CD14-positive monocyte (primary cell): ENCODE measurements around the gene RAB11FIP4. TPM values are rescaled to one million over a fixed set of nuclear protein-coding genes. Genes with fewer than 3 reads are reported as not detected.

Experiments
- DNase-seq, 3 donors: peaks; one replicate each; pipeline ENCODE4 v3.0.0-alpha.2; 2011 to 2022
- H2AFZ ChIP-seq: 2 replicates; pipeline ENCODE4 v1.6.0; 2012; ENCODE audit warnings: mild to moderate bottlenecking, low read depth, low read length, inconsistent platforms; ENCODE audit not compliant: insufficient read depth, poor library complexity, severe bottlenecking
- H3K27ac ChIP-seq, 2 donors: 1 replicate in 1 of 2; 2 replicates in 1 of 2; pipeline ENCODE4 v1.5.1; 2012 to 2013; ENCODE audit warnings: low read length in 2 of 2, control low read depth in 1 of 2, inconsistent platforms in 1 of 2, low read depth in 1 of 2, mild to moderate bottlenecking in 1 of 2
- H3K27me3 ChIP-seq, 2 donors: one replicate each; pipeline versions ENCODE4 v1.6.0 to v1.6.1; 2011 to 2013; ENCODE audit warnings: low read length in 2 of 2; ENCODE audit not compliant: control insufficient read depth in 2 of 2, insufficient read depth in 2 of 2
- H3K36me3 ChIP-seq, 2 donors: replicated peaks in 1 of 2; 1 replicate in 1 of 2; 2 replicates in 1 of 2; pipeline versions ENCODE4 v1.5.1 to v1.6.1; 2012 to 2013; ENCODE audit warnings: low read length in 2 of 2, control low read depth in 1 of 2, inconsistent platforms in 1 of 2, mild to moderate bottlenecking in 1 of 2; ENCODE audit not compliant: insufficient read depth in 2 of 2, control insufficient read depth in 1 of 2
- H3K4me1 ChIP-seq, 2 donors: 1 replicate in 1 of 2; 2 replicates in 1 of 2; pipeline versions ENCODE4 v1.5.1 to v1.6.1; 2012 to 2013; ENCODE audit warnings: low read length in 2 of 2, control low read depth in 1 of 2, inconsistent platforms in 1 of 2, mild to moderate bottlenecking in 1 of 2, moderate library complexity in 1 of 2; ENCODE audit not compliant: insufficient read depth in 2 of 2, control insufficient read depth in 1 of 2
- H3K4me2 ChIP-seq: replicated peaks from 2 replicates; pipeline ENCODE3; 2012; ENCODE audit warnings: low read length, moderate library complexity, mild to moderate bottlenecking; ENCODE audit not compliant: poor library complexity, severe bottlenecking; ENCODE audit errors: extremely low read depth
- H3K4me3 ChIP-seq, 3 experiments: fragments of 200-600 bp in 1 of 3; sonication (generic) in 1 of 3; replicated peaks in 1 of 3; 1 replicate in 2 of 3; 2 replicates in 1 of 3; pipeline ENCODE4 v1.5.1; 2011 to 2013; ENCODE audit warnings: low read length in 3 of 3, mild to moderate bottlenecking in 3 of 3, control low read depth in 2 of 3, low read depth in 2 of 3, inconsistent platforms in 1 of 3, moderate library complexity in 1 of 3
- H3K79me2 ChIP-seq: 2 replicates; pipeline ENCODE4 v1.6.0; 2012; ENCODE audit warnings: mild to moderate bottlenecking, control low read depth, inconsistent platforms, low read length, moderate library complexity; ENCODE audit not compliant: insufficient read depth
- H3K9ac ChIP-seq: 2 replicates; pipeline ENCODE4 v1.6.0; 2017; ENCODE audit warnings: low read length, mild to moderate bottlenecking; ENCODE audit not compliant: insufficient read depth, poor library complexity, severe bottlenecking
- H3K9me3 ChIP-seq, 2 donors: replicated peaks in 1 of 2; 1 replicate in 1 of 2; 2 replicates in 1 of 2; pipeline versions ENCODE4 v1.5.1 to v1.6.1; 2012 to 2013; ENCODE audit warnings: low read length in 2 of 2, control low read depth in 1 of 2; ENCODE audit not compliant: control insufficient read depth in 1 of 2, insufficient read depth in 1 of 2
- H4K20me1 ChIP-seq: 2 replicates; pipeline ENCODE4 v1.6.0; 2012; ENCODE audit warnings: mild to moderate bottlenecking, low read length, control low read depth, moderate library complexity; ENCODE audit not compliant: insufficient read depth
- H3K27ac Mint-ChIP-seq, 7 donors: one replicate each; pipeline ENCODE4 v1.8.0; 2020; ENCODE audit warnings: mild to moderate bottlenecking in 7 of 7, mixed read lengths in 7 of 7, moderate library complexity in 6 of 7, inconsistent platforms in 2 of 7
- H3K27me3 Mint-ChIP-seq, 3 donors: one replicate each; pipeline ENCODE4 v1.8.0; 2021 to 2022; ENCODE audit warnings: low read depth in 3 of 3, mild to moderate bottlenecking in 3 of 3, mixed read lengths in 3 of 3, moderate library complexity in 3 of 3, inconsistent platforms in 1 of 3
- H3K36me3 Mint-ChIP-seq, 2 donors: one replicate each; pipeline ENCODE4 v1.8.0; 2020; ENCODE audit warnings: mixed read lengths in 2 of 2, inconsistent platforms in 1 of 2, mild to moderate bottlenecking in 1 of 2
- H3K4me1 Mint-ChIP-seq: one replicate; pipeline ENCODE4 v1.8.0; 2020; ENCODE audit warnings: mild to moderate bottlenecking, mixed read lengths
- H3K4me3 Mint-ChIP-seq, 2 donors: one replicate each; pipeline ENCODE4 v1.8.0; 2020; ENCODE audit warnings: mild to moderate bottlenecking in 2 of 2, mixed read lengths in 2 of 2, moderate library complexity in 1 of 2
- H3K9me3 Mint-ChIP-seq, 7 donors: one replicate each; pipeline ENCODE4 v1.8.0; 2020 to 2022; ENCODE audit warnings: mixed read lengths in 7 of 7, mild to moderate bottlenecking in 6 of 7, moderate library complexity in 6 of 7, inconsistent platforms in 2 of 7
- CTCF ChIP-seq: fragments of 200-600 bp; IDR thresholded peaks from one replicate; pipeline ENCODE4 v1.8.0; 2022; ENCODE audit warnings: antibody characterized with exemption, mild to moderate bottlenecking
- WGBS: methylation state at CpG from one replicate; pipeline ENCODE4 v1.1.5; 2013; ENCODE audit warnings: missing lambda C conversion rate; ENCODE audit not compliant: insufficient coverage; 5-methylcytosine and 5-hydroxymethylcytosine counted together
- intact Hi-C, 2 donors: fragments of 100-400 bp; cut with micrococcal nuclease; formaldehyde crosslinking; loops; one replicate each; pipeline versions ENCODE4 v1.15.0 to v1.15.1; 2023
- polyA plus RNA-seq, 3 donors: library from polyadenylated mRNA; depleted of rRNA in 1 of 3; unstranded in 2 of 3; stranded (reverse) in 1 of 3; fragments of 300-500 nt in 2 of 3; fragments of >200 nt in 1 of 3; fragmentation: Illumina TruSeq in 2 of 3; gene quantifications; 1 replicate in 2 of 3; 2 replicates in 1 of 3; pipeline ENCODE4 v1.2.3, GENCODE V29; 2012 to 2021

Gene RAB11FIP4
- polyA plus RNA-seq, 3 donors, result 10.4 to 21.9 (median 16.2) TPM

- intact Hi-C loops, result no loop called here
- no peaks in the 10 kb centered on the region for H3K36me3 Mint-ChIP-seq
- no peak for TF ChIP-seq CTCF
- H3K4me1 Mint-ChIP-seq, result peaks cover 29% of the 10 kb centered on the region
- peaks cover 0 to 2% (median 0%) of the 10 kb centered on the region in 7 donors for H3K9me3 Mint-ChIP-seq
- Histone ChIP-seq H3K9ac (no peak overlapping the region), H2AFZ (no peak overlapping the region), H3K27ac (no peak overlapping the region), H3K4me3 (no peak overlapping the region), H3K4me2 (no peak overlapping the region), H3K27me3 (no peaks in the 10 kb centered on the region), H3K36me3 (no peaks in the 10 kb centered on the region), H3K9me3 (no peaks in the 10 kb centered on the region), H4K20me1 (no peaks in the 10 kb centered on the region), H3K4me1 (peaks cover 14 to 23% of the 10 kb centered on the region in 2 donors), H3K79me2 (no peaks in the 10 kb centered on the region)
- no peak overlapping the region for H3K27ac Mint-ChIP-seq
- H3K4me3 Mint-ChIP-seq, result no peak overlapping the region
- no peak for DNase-seq
- WGBS, result 98% methylated on average over 7 of the region's 13 CpGs
- H3K27me3 Mint-ChIP-seq, result peaks cover 0 to 10% (median 1%) of the 10 kb centered on the region in 3 donors
Measured at GRCh38 chr17:31446195-31446967, 54.9 kb downstream of the RAB11FIP4 start.

GRCh38 chr17:31448467-31449077 is 57.1 kb downstream of the RAB11FIP4 start:
- intact Hi-C loops, result no loop called here
- Histone ChIP-seq H3K4me1 (peaks cover 35 to 45% of the 10 kb centered on the region in 2 donors), H3K9me3 (no peaks in the 10 kb centered on the region), H3K4me3 (no peak overlapping the region), H4K20me1 (no peaks in the 10 kb centered on the region), H3K79me2 (no peaks in the 10 kb centered on the region), H3K4me2 (no peak overlapping the region), H2AFZ (no peak overlapping the region), H3K27ac (no peak overlapping the region), H3K27me3 (no peaks in the 10 kb centered on the region), H3K36me3 (no peaks in the 10 kb centered on the region), H3K9ac (no peak overlapping the region)
- Mint-ChIP-seq H3K36me3 (peaks cover 0 to 2% of the 10 kb centered on the region in 2 donors), H3K27me3 (peaks cover 0 to 5% (median 1%) of the 10 kb centered on the region in 3 donors), H3K4me3 (no peak overlapping the region), H3K9me3 (peaks cover 0 to 2% (median 0%) of the 10 kb centered on the region in 7 donors), H3K4me1 (peaks cover 48% of the 10 kb centered on the region), H3K27ac (no peak overlapping the region)
- DNase-seq, result no peak
- no peak for TF ChIP-seq CTCF
- 89% methylated on average over 1 of the region's 5 CpGs for WGBS
